GM18511 (cell line): Measurements from ENCODE around the gene NACA2.
"Not testable (repeated sequence)": the region's sequence is repeated elsewhere in the genome, so short reads cannot be mapped to it uniquely, and the experiment has no call there.

Source experiments
- ATAC-seq: cut with Tn5 transposase; IDR thresholded peaks from one replicate; pipeline ENCODE4 v1.9.1; 2021; ENCODE audit warnings: mild to moderate bottlenecking, moderate library complexity; ENCODE audit not compliant: unreplicated experiment

NACA2 gene

DNA sequence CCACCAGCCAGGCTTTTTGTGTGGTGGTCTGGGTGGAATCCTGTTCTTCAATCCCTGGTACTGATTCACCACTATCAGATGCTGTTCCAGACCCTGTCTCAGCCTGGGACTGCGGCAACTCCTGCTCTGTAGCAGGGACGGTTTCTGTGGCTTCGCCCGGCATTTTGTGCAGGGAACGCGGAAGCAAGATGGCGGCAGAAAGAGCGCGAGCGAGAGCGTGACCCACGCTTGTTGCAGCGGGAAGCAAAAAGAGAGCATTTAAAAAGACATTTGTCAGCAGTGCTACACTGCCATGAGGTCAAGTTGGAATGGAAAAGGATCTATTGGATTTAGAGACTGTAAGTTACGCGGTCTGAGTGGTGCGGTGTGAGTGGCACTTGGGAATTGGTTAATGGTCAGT lies at the start of gene NACA2:
TSS of gene NACA2 (minus strand) at position 202 of the 400 bp plus-strand sequence. CDS start at position 163, 39 bp downstream.
- ATAC-seq, result no peak

DNA sequence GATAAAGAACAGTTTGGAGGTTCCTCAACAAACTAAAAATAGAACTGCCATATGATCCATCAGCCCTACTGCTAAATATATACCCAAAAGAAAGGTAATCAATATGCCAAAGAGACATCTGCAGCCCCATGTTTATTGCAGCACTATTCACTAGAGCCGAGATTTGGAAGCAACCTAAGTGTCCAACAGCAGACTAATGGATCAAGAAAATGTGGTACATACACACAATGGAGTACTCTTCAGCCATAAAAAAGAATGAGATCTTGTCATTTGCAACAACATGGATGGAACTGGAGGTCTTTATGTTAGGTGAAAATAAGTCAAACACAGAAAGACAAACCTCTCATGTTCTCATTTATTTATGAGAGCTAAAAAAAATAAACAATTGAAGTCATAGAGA lies 48.8 kb upstream of the NACA2 start:
- no peak for ATAC-seq

- no peak for ATAC-seq
These were observed 47.1 kb upstream of the NACA2 start for GRCh38 chr17:61638087-61638486.

- no peak for ATAC-seq
These were observed 45.0 kb upstream of the NACA2 start for GRCh38 chr17:61635913-61636432.

DNA sequence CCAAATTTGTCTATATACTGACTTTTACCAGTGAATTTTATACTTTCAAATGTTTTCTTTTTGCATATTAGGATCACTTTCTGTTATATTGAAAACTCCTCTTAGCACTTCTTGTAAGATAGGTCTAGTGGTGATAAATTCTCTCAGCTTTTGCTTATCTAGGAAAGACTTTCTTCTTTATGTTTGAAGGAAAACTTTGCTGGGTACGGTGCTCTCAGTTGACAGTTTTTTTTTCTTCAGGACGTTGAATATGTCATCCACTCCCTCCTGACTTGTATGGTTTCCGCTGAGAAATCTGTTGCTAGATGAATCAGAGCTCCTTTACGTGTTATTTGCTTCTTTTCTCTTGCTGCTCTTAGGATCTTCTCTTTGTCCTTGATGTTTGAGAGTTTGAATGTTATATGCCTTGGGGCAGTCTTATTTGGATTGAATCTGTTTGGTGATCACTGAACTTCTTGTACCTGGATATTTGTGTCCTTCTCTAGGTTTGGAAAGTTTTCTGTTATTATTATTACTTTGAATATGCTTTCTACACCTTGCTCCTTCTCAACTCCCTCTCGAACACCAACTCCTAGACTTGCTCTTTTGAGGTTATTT lies 44.0 kb upstream of the NACA2 start:
- ATAC-seq, result no peak

- ATAC-seq, result no peak
These were observed 43.1 kb upstream of the NACA2 start for GRCh38 chr17:61634011-61634539.

DNA sequence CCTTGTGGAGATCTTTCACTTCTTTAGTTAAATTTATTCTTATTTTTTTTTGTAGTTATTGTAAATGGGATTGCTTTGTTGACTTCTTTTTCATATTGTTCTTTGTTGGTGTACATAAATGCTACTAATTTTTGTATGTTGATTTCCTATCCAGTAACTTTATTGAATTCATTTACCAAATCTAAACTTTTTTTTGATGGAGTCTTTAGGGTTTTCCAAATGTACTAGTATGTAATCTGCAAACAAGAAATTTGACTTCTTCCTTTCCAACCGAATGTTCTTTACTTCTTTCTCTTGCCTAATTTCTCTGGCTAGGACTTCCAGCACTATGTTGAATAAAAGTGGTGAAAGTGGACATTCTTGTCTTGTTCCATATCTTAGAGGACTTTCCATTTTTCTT lies 41.8 kb upstream of the NACA2 start:
- no peak for ATAC-seq

GRCh38 chr17:61631800-61632199 lies 40.8 kb upstream of the NACA2 start:
- no peak for ATAC-seq

GRCh38 chr17:61628158-61628557 lies 37.1 kb upstream of the NACA2 start:
- ATAC-seq, result not testable (repeated sequence)

GRCh38 chr17:61627658-61628057 lies 36.6 kb upstream of the NACA2 start:
- no peak for ATAC-seq

DNA sequence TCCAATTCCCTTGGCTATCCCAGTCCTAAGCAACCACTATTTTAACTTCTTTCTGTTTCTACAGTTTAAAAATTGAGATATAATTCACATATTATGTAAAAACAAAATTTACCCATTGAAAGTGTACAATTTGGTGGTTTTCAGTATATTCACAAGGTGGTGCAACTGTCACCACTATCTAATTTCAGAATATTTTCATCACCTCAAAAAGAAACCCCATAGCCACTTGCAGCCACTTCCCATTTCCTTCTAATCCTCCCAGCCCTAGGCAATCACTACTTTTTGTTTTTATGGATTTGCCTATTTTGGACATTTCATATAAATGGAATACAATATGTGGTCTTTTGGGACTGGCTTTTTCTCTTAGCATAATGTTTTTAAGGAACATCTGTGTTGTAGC lies 36.1 kb upstream of the NACA2 start:
- ATAC-seq, result no peak

DNA sequence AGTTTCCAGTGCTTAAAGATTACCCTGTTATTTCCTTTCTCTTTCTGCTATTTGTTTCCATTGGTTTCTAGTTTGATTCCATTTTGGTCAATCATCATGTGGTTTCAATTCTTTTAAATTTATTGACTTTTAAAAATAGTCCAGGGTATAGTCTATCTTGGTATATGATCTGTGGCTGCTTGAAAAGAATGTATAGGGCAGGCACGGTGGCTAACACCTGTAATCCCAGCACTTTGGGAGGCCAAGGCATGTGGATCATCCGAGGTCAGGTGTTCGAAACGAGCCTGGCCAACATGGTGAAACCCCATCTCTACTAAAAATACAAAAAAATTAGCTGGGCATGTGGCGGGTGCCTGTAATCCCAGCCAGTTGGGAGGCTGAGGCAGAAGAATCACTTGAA lies 34.5 kb upstream of the NACA2 start:
- no peak for ATAC-seq

DNA sequence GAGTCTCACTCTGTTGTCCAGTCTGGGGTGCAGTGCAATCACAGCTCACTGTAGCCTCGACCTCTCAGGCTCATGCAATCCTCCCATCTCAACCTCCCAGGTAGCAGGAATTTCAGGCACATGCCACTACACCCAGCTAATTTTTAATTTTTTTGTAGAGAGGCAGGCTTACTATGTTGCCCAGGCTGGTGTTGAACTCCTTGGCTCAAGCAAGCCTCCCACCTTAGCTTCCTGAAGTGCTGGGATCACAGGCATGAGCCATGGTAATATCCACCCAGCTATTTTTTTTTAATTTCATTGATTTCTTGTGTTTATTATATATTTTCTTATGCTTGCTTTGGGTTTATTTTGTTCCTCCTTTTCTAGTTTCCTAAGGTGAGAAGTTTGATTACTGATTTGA lies 33.9 kb upstream of the NACA2 start:
- ATAC-seq, result no peak

- no peak for ATAC-seq
These were observed 30.3 kb upstream of the NACA2 start for GRCh38 chr17:61621317-61621716.

- ATAC-seq, result no peak
These were observed 28.9 kb upstream of the NACA2 start for GRCh38 chr17:61619953-61620352.

DNA sequence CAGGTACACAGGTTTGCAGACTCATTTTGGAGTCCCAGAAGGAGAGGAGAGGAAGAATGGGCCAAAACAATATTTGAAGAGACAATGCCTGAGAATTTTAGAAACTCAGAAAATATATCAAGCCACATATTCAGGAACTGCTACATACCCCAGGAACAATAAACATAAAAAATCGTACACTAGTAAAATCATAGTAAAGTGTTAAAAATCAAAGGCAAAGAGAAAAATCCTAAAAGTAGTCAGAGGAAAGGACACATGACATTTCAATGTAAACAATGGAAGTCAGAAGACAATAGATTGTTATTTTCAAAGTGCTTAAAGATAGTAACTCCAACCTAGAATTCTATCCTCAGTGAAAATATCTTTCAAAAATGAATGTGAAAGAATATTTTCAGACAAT lies 28.5 kb upstream of the NACA2 start:
- no peak for ATAC-seq

DNA sequence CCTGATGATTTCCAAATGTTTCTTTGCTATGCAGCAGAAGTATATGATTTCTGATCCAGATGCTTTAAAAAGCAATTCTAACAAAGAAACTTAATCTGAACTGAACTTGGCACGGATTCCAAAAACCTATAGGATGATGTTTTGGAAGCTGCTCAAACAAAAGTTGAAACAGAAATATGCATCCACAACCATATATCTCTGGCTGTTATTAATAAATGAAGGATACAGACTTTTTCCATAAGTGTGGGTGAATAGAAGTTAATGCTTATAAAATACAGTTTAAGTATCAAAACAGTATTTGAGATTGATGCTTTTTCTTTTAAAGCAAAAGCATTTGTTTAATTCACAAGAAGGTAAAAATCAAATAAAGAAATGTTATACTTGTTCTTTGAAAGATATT lies 27.9 kb upstream of the NACA2 start:
- no peak for ATAC-seq

DNA sequence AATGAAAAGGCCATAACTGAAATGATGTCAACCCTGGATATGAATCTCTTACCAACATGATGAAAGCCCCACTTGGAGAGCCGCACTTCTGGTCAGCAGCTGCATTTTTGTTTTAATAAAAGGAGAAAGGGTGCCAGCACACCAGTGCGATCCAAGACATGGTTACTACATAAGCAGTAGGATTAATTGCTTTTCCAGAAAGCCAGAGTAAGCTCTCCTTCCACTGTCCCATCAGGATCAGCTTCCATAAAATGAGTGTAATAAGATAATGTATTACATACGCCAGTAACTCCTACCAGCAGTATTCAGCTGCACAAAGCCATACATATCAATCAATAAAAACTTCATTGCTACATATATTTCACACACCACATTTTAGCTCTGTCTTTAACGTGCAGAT lies 26.3 kb upstream of the NACA2 start:
- no peak for ATAC-seq

DNA sequence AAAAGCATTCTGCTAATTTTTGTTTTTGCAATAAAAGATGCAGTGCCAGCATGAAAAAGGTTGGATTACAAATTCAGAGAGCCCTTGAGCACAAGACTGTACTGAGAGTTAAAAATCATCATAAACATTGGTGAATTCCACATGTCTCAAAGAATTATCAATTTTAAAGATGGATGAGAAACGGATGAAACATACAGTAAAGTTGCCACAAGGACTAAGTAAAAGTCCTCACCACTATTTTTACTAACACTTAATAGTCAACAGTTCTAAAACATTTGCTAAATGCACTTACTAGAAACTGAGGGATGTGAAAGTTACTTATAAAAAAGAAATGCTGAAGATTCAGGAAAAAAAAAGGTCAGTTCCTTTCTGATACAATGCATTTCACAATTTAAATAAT lies 25.8 kb upstream of the NACA2 start:
- no peak for ATAC-seq

GRCh38 chr17:61614219-61614618 lies 23.2 kb upstream of the NACA2 start:
- no peak for ATAC-seq

GRCh38 chr17:61611323-61611722 lies 20.3 kb upstream of the NACA2 start:
- ATAC-seq, result no peak

- ATAC-seq, result no peak
These were observed 14.7 kb upstream of the NACA2 start for GRCh38 chr17:61605692-61606091.

- ATAC-seq, result no peak
These were observed 10.3 kb upstream of the NACA2 start for GRCh38 chr17:61601297-61601696.
